ENCODE measurements around the gene SLC4A1AP. TPM values are rescaled to one million over a fixed set of nuclear protein-coding genes. Genes with fewer than 3 reads are reported as not detected.

The SLC4A1AP gene
- total RNA-seq, 4 donors from 2014 or later, result 16.7 to 22.8 (median 20.1) TPM

- H3K27me3 ChIP-seq, result no peaks in the 10 kb centered on the region
- DNase-seq (ENCODE audit: extremely low spot score), result peak; percentile 53
- 89% methylated on average over 7 of the region's 8 CpGs for WGBS
- TF ChIP-seq CTCF (IDR thresholded peaks at IDR 0.05) (no peak), POLR2AphosphoS5 (IDR thresholded peaks at IDR 0.05) (no peak), POLR2A (IDR thresholded peaks at IDR 0.05; ENCODE audit: low read depth) (no peak), EP300 (IDR thresholded peaks at IDR 0.05) (no peak)
- no peaks in the 10 kb centered on the region for H3K36me3 ChIP-seq
- peak overlapping the region in 1 of 4 donors; percentile 91 for H3K27ac ChIP-seq (replicated peaks in 1 of 4)
- H3K4me1 ChIP-seq, result peaks cover 41 to 50% (median 46%) of the 10 kb centered on the region in 4 donors
- H3K9me3 ChIP-seq, result no peaks in the 10 kb centered on the region
- H3K4me3 ChIP-seq, result no peak overlapping the region
- intact Hi-C loops (cut with DNase I), result no loop called here
Observed at GRCh38 chr2:27710640-27711430, 47.1 kb downstream of the SLC4A1AP start.

GRCh38 chr2:27711804-27712203 lies 48.1 kb downstream of the SLC4A1AP start:
- Histone ChIP-seq H3K4me3 (no peak overlapping the region), H3K9me3 (no peaks in the 10 kb centered on the region), H3K27ac (replicated peaks in 1 of 4) (peak overlapping the region in 1 of 4 donors; percentile 91), H3K36me3 (no peaks in the 10 kb centered on the region), H3K4me1 (peaks cover 41 to 50% (median 45%) of the 10 kb centered on the region in 4 donors), H3K27me3 (no peaks in the 10 kb centered on the region)
- TF ChIP-seq POLR2AphosphoS5 (IDR thresholded peaks at IDR 0.05) (no peak), POLR2A (IDR thresholded peaks at IDR 0.05; ENCODE audit: low read depth) (no peak), EP300 (IDR thresholded peaks at IDR 0.05) (no peak), CTCF (IDR thresholded peaks at IDR 0.05) (no peak)
- intact Hi-C loops (cut with DNase I), result no loop called here
- 89% methylated on average over 5 of the region's 5 CpGs for WGBS
- DNase-seq (ENCODE audit: extremely low spot score), result peak; percentile 77

- intact Hi-C loops (cut with DNase I), result no loop called here
- TF ChIP-seq CTCF (IDR thresholded peaks at IDR 0.05) (no peak), EP300 (IDR thresholded peaks at IDR 0.05) (no peak), POLR2A (IDR thresholded peaks at IDR 0.05; ENCODE audit: low read depth) (no peak), POLR2AphosphoS5 (IDR thresholded peaks at IDR 0.05) (no peak)
- Histone ChIP-seq H3K4me3 (no peak overlapping the region), H3K27me3 (no peaks in the 10 kb centered on the region), H3K36me3 (no peaks in the 10 kb centered on the region), H3K4me1 (peaks cover 35 to 49% (median 41%) of the 10 kb centered on the region in 4 donors), H3K27ac (replicated peaks in 1 of 4) (no peak overlapping the region), H3K9me3 (no peaks in the 10 kb centered on the region)
- 93% methylated on average over 1 of the region's 1 CpG for WGBS
- DNase-seq (ENCODE audit: extremely low spot score), result peak; percentile 74
Observed at GRCh38 chr2:27712522-27712921, 48.8 kb downstream of the SLC4A1AP start.

GRCh38 chr2:27713201-27713600 lies 49.5 kb downstream of the SLC4A1AP start:
- no peak for TF ChIP-seq POLR2A (IDR thresholded peaks at IDR 0.05; ENCODE audit: low read depth)
- TF ChIP-seq POLR2AphosphoS5 (IDR thresholded peaks at IDR 0.05), result no peak
- no peak for TF ChIP-seq CTCF (IDR thresholded peaks at IDR 0.05)
- no peak for TF ChIP-seq EP300 (IDR thresholded peaks at IDR 0.05)

More at GRCh38 chr2:27713201-27713600, 49.5 kb downstream of the SLC4A1AP start:
- Histone ChIP-seq H3K4me1 (peaks cover 29 to 42% (median 34%) of the 10 kb centered on the region in 4 donors), H3K27ac (replicated peaks in 1 of 4) (peak overlapping the region in 1 of 4 donors; percentile 82), H3K27me3 (no peaks in the 10 kb centered on the region), H3K36me3 (no peaks in the 10 kb centered on the region), H3K9me3 (no peaks in the 10 kb centered on the region), H3K4me3 (no peak overlapping the region)
- 97% methylated on average over 5 of the region's 5 CpGs for WGBS
- peak; percentile 66 for DNase-seq (ENCODE audit: extremely low spot score)
- intact Hi-C loops (cut with DNase I), result no loop called here

Measured in esophagus muscularis mucosa (tissue), 4 donors.